B cell (primary cell): ENCODE measurements around the gene LMO7.

Experiments
- CTCF ChIP-seq: fragments of 200-600 bp; IDR thresholded peaks from one replicate; pipeline ENCODE4 v1.8.0; 2022; ENCODE audit warnings: antibody characterized with exemption, mild to moderate bottlenecking
- EZH2 ChIP-seq: IDR thresholded peaks from 2 replicates; pipeline ENCODE4 v1.6.1; 2012; ENCODE audit warnings: borderline replicate concordance, low read depth, mild to moderate bottlenecking, moderate library complexity, low read length; ENCODE audit not compliant: insufficient read depth, poor library complexity, severe bottlenecking

- TF ChIP-seq EZH2 (no peak), CTCF (no peak)
Measured at GRCh38 chr13:75754936-75755335, 118.8 kb downstream of the LMO7 start.
